ENCODE data around the gene ALDH18A1. TPM values are rescaled to one million over a fixed set of nuclear protein-coding genes. Genes with fewer than 3 reads are reported as not detected.

ALDH18A1 gene
- total RNA-seq, 2 experiments from 2014 or later: 82.1 to 91.7 TPM

DNA sequence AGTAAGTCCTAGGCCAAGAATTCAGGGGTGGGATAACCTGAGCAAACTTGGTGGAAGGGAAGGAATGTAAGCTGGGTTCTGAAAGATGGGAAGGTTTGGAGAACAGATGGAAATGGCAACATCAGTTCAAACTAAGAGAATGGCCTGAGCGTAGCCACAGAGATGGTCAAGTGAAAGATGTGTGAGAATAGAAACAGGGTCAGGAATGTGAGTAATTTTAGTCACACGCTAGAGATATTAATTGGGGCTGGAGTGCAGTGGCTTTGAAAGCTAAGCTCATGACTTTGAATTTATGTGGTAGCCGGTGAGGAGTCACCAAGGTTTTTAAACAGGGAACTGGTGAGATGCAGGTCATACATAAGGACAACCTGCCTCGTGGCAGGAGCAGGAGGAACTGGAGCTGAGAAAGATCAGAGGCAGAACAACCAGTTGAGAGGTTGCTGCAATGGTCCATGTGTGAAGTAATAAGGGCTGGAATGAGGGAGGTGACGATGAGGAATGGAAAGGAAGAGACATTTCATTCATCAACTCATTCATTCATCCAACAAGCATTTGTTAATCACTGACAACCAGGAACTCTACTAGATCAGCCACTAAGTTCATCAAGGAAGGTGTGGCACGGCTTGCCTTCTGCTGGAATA is 82.4 kb downstream of the ALDH18A1 start:
- DNase-seq: no peak
- Mint-ChIP-seq H3K27me3 (ENCODE audit: low read depth) (peaks cover 7% of the 10 kb centered on the region), H3K4me1 (ENCODE audit: low read depth) (no peaks in the 10 kb centered on the region), H3K9me3 (no peaks in the 10 kb centered on the region), H3K36me3 (ENCODE audit: low read depth) (no peaks in the 10 kb centered on the region), H3K4me3 (no peak overlapping the region), H3K27ac (no peak overlapping the region)
- CTCF ChIA-PET: no interaction called here
- intact Hi-C loops (cut with micrococcal nuclease): no loop called here

- H3K36me3 Mint-ChIP-seq (ENCODE audit: low read depth): no peaks in the 10 kb centered on the region
- CTCF ChIA-PET: no interaction called here
Measured at GRCh38 chr10:95573527-95573926, 83.0 kb downstream of the ALDH18A1 start.

DNA sequence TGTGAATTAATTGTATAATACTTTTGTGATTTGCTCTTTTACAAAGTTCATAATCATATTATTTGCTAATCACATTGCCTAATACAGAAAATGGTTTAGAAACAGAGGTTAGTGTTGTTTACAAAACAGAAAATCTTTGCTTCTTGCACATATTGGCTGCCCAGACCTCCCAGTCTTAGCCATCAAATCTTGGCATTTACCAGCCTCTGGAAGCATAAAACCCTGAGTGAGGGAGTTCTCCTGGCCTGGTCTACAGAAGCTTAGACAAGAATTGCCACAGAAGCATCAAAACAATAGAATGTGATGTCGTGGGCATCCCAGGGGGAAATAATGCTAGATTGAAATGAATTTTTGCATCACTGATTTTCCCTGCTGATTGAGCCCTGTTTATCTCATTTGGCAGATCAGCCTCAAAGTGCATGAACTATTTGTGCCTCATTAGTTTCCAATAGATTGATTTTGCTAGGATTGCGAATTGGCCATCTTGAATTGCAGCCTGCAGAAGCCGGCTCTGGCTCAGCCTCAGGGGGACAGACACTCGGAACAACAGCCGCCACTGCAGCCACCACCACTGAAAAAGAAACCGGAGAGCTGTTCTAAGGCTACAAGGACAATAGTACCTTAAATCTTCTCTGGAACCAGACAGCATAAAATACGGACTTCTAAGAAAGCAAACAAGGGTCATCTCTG is 84.2 kb downstream of the ALDH18A1 start:
- Mint-ChIP-seq H3K36me3 (ENCODE audit: low read depth) (no peaks in the 10 kb centered on the region), H3K27ac (no peak overlapping the region), H3K9me3 (no peaks in the 10 kb centered on the region), H3K4me1 (ENCODE audit: low read depth) (no peaks in the 10 kb centered on the region), H3K4me3 (no peak overlapping the region), H3K27me3 (ENCODE audit: low read depth) (peaks cover 5% of the 10 kb centered on the region)
- CTCF ChIA-PET: no interaction called here
- intact Hi-C loops (cut with micrococcal nuclease): no loop called here
- DNase-seq: no peak

More at GRCh38 chr10:95573527-95573926, 83.0 kb downstream of the ALDH18A1 start:
- intact Hi-C loops (cut with micrococcal nuclease): no loop called here
- no peaks in the 10 kb centered on the region for H3K4me1 Mint-ChIP-seq (ENCODE audit: low read depth)
- no peak overlapping the region for H3K4me3 Mint-ChIP-seq
- H3K27ac Mint-ChIP-seq: no peak overlapping the region
- H3K9me3 Mint-ChIP-seq: no peaks in the 10 kb centered on the region
- peaks cover 7% of the 10 kb centered on the region for H3K27me3 Mint-ChIP-seq (ENCODE audit: low read depth)
- DNase-seq: no peak

DNA sequence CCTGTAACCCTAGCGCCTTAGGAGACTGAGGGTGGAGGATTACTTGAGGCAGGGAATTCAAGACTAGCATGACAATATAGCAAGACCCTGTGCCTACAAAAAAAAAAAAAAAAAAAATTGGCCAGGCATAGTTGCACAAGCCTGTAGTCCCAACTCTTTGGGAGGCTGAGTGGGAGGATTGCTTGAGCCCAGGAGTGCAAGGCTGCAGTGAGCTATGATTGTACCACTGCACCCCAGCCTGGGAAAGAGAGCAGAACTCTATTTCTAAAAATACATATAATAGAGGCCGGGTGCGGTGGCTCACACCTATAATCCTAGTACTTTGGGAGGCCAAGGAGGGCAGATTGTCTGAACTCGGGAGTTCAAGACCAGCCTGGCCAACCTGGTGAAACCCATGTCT is 85.1 kb downstream of the ALDH18A1 start:
- no peaks in the 10 kb centered on the region for H3K36me3 Mint-ChIP-seq (ENCODE audit: low read depth)
- H3K9me3 Mint-ChIP-seq: no peaks in the 10 kb centered on the region
- no peak for DNase-seq
- intact Hi-C loops (cut with micrococcal nuclease): no loop called here
- H3K27me3 Mint-ChIP-seq (ENCODE audit: low read depth): peaks cover 5% of the 10 kb centered on the region
- CTCF ChIA-PET: interaction anchor here (1.3 kb wide), 1 partner anchor 196 kb away, joined by 4 read pairs; no protein-coding TSS in a partner anchor
- no peak overlapping the region for H3K4me3 Mint-ChIP-seq
- H3K4me1 Mint-ChIP-seq (ENCODE audit: low read depth): no peaks in the 10 kb centered on the region
- H3K27ac Mint-ChIP-seq: no peak overlapping the region

- H3K4me1 Mint-ChIP-seq (ENCODE audit: low read depth): no peaks in the 10 kb centered on the region
- intact Hi-C loops (cut with micrococcal nuclease): no loop called here
- H3K36me3 Mint-ChIP-seq (ENCODE audit: low read depth): no peaks in the 10 kb centered on the region
- H3K27me3 Mint-ChIP-seq (ENCODE audit: low read depth): peaks cover under 1% of the 10 kb centered on the region
- H3K4me3 Mint-ChIP-seq: no peak overlapping the region
- no peak overlapping the region for H3K27ac Mint-ChIP-seq
- CTCF ChIA-PET: no interaction called here
- H3K9me3 Mint-ChIP-seq: no peaks in the 10 kb centered on the region
- DNase-seq: no peak
Measured at GRCh38 chr10:95569368-95569767, 87.1 kb downstream of the ALDH18A1 start.

- Mint-ChIP-seq H3K36me3 (ENCODE audit: low read depth) (no peaks in the 10 kb centered on the region), H3K27ac (no peak overlapping the region), H3K4me1 (ENCODE audit: low read depth) (no peaks in the 10 kb centered on the region), H3K27me3 (ENCODE audit: low read depth) (no peaks in the 10 kb centered on the region), H3K9me3 (no peaks in the 10 kb centered on the region), H3K4me3 (no peak overlapping the region)
- CTCF ChIA-PET: no interaction called here
- no peak for DNase-seq
- intact Hi-C loops (cut with micrococcal nuclease): no loop called here
Measured at GRCh38 chr10:95567903-95568630, 88.4 kb downstream of the ALDH18A1 start.

GRCh38 chr10:95566136-95566535 is 90.4 kb downstream of the ALDH18A1 start:
- intact Hi-C loops (cut with micrococcal nuclease): no loop called here
- H3K9me3 Mint-ChIP-seq: no peaks in the 10 kb centered on the region
- DNase-seq: no peak
- H3K27ac Mint-ChIP-seq: no peak overlapping the region
- CTCF ChIA-PET: no interaction called here
- no peaks in the 10 kb centered on the region for H3K36me3 Mint-ChIP-seq (ENCODE audit: low read depth)
- no peaks in the 10 kb centered on the region for H3K27me3 Mint-ChIP-seq (ENCODE audit: low read depth)
- H3K4me1 Mint-ChIP-seq (ENCODE audit: low read depth): peaks cover 4% of the 10 kb centered on the region
- no peak overlapping the region for H3K4me3 Mint-ChIP-seq

- Mint-ChIP-seq H3K4me3 (no peak overlapping the region), H3K9me3 (no peaks in the 10 kb centered on the region)
- intact Hi-C loops (cut with micrococcal nuclease): no loop called here
Measured at GRCh38 chr10:95565336-95565735, 91.2 kb downstream of the ALDH18A1 start.

GRCh38 chr10:95564291-95564690 is 92.2 kb downstream of the ALDH18A1 start:
- Mint-ChIP-seq H3K27ac (no peak overlapping the region), H3K36me3 (ENCODE audit: low read depth) (no peaks in the 10 kb centered on the region), H3K4me3 (no peak overlapping the region), H3K9me3 (no peaks in the 10 kb centered on the region), H3K4me1 (ENCODE audit: low read depth) (peaks cover 9% of the 10 kb centered on the region), H3K27me3 (ENCODE audit: low read depth) (peaks cover 4% of the 10 kb centered on the region)
- DNase-seq: no peak
- intact Hi-C loops (cut with micrococcal nuclease): no loop called here
- CTCF ChIA-PET: no interaction called here

More at GRCh38 chr10:95565336-95565735, 91.2 kb downstream of the ALDH18A1 start:
- peaks cover 5% of the 10 kb centered on the region for H3K4me1 Mint-ChIP-seq (ENCODE audit: low read depth)
- CTCF ChIA-PET: no interaction called here
- no peaks in the 10 kb centered on the region for H3K36me3 Mint-ChIP-seq (ENCODE audit: low read depth)
- DNase-seq: no peak
- no peak overlapping the region for H3K27ac Mint-ChIP-seq
- H3K27me3 Mint-ChIP-seq (ENCODE audit: low read depth): no peaks in the 10 kb centered on the region

DNA sequence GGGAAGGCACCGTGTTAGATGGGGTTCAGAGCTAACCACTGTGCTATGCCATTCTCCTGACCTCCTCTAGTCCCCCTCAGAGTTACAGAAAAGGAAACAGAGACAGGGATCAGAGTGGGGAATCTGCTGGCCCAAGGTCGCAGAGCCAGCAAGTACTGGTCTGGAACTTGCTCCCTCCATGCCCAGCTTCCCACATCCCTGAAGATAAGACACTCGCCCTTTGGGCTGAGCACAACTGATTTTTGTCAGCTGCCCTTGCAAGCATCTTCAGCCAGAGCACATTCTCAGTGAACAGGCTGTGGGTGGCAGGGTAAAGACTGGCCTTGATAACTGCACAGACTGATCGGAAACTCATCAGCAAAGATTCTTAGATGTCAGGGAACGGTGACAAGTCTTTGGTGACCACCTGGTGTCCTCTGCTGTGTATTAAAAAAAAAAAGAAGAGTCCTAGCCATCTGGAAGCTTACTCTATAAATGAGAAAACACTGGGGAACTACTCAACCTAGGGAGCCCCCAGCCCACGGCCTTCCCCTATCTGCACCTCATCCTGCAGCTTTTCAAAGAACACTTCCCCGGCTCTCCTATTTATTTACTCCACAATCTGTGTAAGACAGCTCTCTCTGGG is 94.1 kb downstream of the ALDH18A1 start:
- Mint-ChIP-seq H3K9me3 (no peaks in the 10 kb centered on the region), H3K27ac (no peak overlapping the region), H3K36me3 (ENCODE audit: low read depth) (no peaks in the 10 kb centered on the region), H3K4me1 (ENCODE audit: low read depth) (peaks cover 9% of the 10 kb centered on the region), H3K4me3 (no peak overlapping the region), H3K27me3 (ENCODE audit: low read depth) (peaks cover 14% of the 10 kb centered on the region)
- intact Hi-C loops (cut with micrococcal nuclease): no loop called here
- CTCF ChIA-PET: interaction anchor here (0.7 to 1.5 kb wide), 3 partner anchors 41 to 132 kb away, joined by 3 to 4 read pairs (median 3); no protein-coding TSS in a partner anchor
- DNase-seq: no peak

GRCh38 chr10:95561864-95562177 is 94.7 kb downstream of the ALDH18A1 start:
- Mint-ChIP-seq H3K36me3 (ENCODE audit: low read depth) (no peaks in the 10 kb centered on the region), H3K9me3 (no peaks in the 10 kb centered on the region), H3K4me1 (ENCODE audit: low read depth) (peaks cover 9% of the 10 kb centered on the region), H3K27me3 (ENCODE audit: low read depth) (peaks cover 14% of the 10 kb centered on the region), H3K27ac (no peak overlapping the region), H3K4me3 (peak overlapping the region; percentile 74)
- intact Hi-C loops (cut with micrococcal nuclease): loop anchor here (1.0 kb wide), 2 partner anchors 94 to 132 kb away; partner anchors contain the start of gene ALDH18A1
- DNase-seq: no peak
- CTCF ChIA-PET: no interaction called here

- CTCF ChIA-PET: no interaction called here
- peak; percentile 88 for DNase-seq
- Mint-ChIP-seq H3K36me3 (ENCODE audit: low read depth) (no peaks in the 10 kb centered on the region), H3K4me1 (ENCODE audit: low read depth) (peaks cover 9% of the 10 kb centered on the region), H3K9me3 (no peaks in the 10 kb centered on the region), H3K4me3 (peak within 1 kb of the TSS; percentile 92), H3K27ac (no peak within 1 kb of the TSS), H3K27me3 (ENCODE audit: low read depth) (peaks cover 14% of the 10 kb centered on the region)
- intact Hi-C loops (cut with micrococcal nuclease): loop anchor here (1.0 kb wide), 2 partner anchors 95 to 133 kb away; partner anchors contain the start of gene ALDH18A1
Measured at GRCh38 chr10:95561177-95561863, 95.2 kb downstream of the ALDH18A1 start, which contains the start of gene SORBS1. TSS of gene SORBS1 (minus strand) at chr10:95561371. CDS start at chr10:95441135, 120,236 bp downstream.

Measured in activated naive CD4-positive, alpha-beta T cell treated with anti-CD3 and anti-CD28 coated beads for 36 hours (primary cell).